Fibroblast of peridontal ligament (primary cell): Measurements from ENCODE around the gene GAP43.
"Not testable (repeated sequence)": the region's sequence is repeated elsewhere in the genome, so short reads cannot be mapped to it uniquely, and the experiment has no call there.

Experiments
- DNase-seq: peaks from one replicate; pipeline ENCODE4 v3.0.0-alpha.2; 2010; ENCODE audit errors: extremely low read depth

GAP43 gene

GRCh38 chr3:115698851-115699591 lies 75.7 kb downstream of the GAP43 start:
- DNase-seq, result no peak

GRCh38 chr3:115699706-115700105 lies 76.4 kb downstream of the GAP43 start:
- peak; percentile 72 for DNase-seq

- no peak for DNase-seq
Measured at GRCh38 chr3:115702598-115702997, 79.3 kb downstream of the GAP43 start.

DNA sequence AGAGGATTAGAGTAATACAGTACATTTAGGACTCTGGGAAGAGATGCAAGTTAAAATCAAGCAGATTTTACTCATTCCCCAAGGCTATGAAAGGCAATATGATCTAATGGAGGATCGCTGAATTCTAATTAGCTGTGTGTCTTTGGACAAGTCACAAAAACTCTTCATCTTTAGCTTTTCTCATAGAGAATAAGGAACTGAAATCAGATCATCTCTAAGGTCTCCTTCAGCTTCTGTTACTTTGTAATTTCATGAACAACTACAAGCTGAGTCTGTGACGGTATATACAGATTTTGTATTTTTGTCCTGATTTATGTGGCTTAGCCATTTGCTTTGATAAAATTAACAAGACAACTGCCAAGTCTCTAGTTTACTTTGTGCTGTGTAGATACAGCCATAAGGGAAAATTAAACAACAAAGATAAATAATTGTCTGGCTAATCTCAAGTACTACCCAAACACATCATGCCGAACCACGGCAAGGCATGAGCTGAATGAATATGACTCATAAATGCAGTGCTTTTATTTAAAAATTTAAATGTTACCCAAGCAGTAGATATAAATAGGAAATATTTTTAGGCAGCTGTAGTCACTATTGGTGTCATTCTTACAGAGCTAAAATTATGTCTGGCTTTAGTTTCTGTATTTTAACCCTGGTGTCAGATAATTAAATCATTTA lies 81.5 kb downstream of the GAP43 start:
- DNase-seq, result peak; percentile 51

- DNase-seq, result peak; percentile 69
Measured at GRCh38 chr3:115706311-115706829, 83.1 kb downstream of the GAP43 start.

GRCh38 chr3:115708540-115708939 lies 85.2 kb downstream of the GAP43 start:
- no peak for DNase-seq

DNA sequence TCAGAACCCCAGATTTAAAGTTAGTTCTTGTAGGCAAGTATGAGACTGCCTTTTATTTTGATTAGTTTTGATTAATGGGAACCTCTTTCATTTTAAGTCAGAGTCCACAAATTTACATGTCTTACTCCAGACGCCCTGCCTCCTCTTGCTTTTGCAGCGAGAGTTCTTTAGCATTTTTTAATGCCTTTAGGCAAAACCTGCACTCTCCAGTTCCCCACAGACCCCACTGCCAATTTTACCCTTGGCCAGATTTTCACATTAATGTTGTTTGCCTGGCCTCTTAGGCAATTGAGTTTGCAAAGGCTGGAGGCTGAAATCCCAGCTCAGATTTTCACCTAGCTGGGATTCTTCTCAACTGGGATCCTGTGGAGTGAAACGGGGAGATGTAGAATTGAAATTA lies 85.8 kb downstream of the GAP43 start:
- no peak for DNase-seq

- no peak for DNase-seq
Measured at GRCh38 chr3:115709931-115710330, 86.6 kb downstream of the GAP43 start.

DNA sequence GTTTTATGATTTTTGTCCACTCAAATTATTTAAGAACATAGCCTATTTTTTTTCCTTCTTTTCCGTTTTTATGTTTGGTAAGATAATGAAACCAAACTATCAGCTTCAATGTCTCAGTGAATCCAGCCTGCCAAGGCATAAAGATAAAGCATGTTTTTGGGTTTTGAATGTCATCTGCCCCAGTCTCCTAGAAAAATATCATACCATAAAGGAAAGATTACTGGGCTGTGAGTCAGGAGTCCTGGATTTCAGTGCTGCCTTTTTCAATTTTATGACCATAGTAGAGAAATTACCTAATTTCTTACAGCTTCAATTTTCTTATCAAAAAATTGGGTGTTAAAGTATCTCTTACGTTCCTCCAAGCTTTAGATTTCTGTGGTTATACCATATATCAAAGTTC lies 87.5 kb downstream of the GAP43 start:
- peak; percentile 50 for DNase-seq

DNA sequence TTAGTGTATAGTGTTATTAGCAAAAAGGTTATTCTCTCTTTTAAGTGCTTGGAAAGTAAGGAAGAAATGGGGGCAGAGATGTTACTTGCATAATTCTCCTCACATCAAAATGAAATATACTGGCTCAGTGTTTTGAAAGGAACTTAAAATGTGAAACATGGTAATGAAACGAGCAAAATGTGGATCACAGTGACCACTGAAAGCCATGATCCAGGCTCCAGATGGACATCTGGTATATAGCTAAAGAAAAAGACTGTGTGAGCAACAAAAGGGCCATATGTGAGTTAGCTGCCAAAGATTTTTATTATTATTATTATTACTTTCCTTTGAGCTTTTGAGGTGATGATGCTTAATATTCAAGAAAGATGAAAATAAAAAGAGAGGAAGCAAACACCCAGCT lies 89.6 kb downstream of the GAP43 start:
- DNase-seq, result no peak

DNA sequence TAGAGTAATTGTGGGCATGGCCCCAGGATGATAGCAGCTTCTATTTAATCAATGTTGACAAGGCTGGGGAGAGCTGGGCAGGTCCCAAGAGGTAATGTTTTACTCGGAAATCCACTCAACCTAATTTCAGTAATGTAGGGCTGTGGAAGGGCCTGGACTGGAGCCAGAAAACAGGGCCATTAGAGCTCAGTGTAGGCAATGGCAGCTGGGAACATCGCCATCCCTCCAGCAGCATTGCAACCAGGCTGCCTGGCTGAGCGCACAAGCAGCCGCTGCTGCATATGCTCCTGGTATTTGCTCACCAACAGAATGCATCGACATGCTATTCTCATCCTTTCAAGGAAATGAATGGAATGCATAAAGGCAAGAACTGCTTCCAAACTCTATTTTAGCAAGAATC lies 90.0 kb downstream of the GAP43 start:
- DNase-seq, result peak; percentile 30

- DNase-seq, result no peak
Measured at GRCh38 chr3:115715241-115715745, 92.0 kb downstream of the GAP43 start.

GRCh38 chr3:115720983-115721382 lies 97.7 kb downstream of the GAP43 start:
- peak; percentile 80 for DNase-seq

- no peak for DNase-seq
Measured at GRCh38 chr3:115725800-115726199, 102.5 kb downstream of the GAP43 start.

GRCh38 chr3:115727135-115727534 lies 103.8 kb downstream of the GAP43 start:
- DNase-seq, result no peak

- DNase-seq, result no peak
Measured at GRCh38 chr3:115728013-115728412, 104.7 kb downstream of the GAP43 start.

DNA sequence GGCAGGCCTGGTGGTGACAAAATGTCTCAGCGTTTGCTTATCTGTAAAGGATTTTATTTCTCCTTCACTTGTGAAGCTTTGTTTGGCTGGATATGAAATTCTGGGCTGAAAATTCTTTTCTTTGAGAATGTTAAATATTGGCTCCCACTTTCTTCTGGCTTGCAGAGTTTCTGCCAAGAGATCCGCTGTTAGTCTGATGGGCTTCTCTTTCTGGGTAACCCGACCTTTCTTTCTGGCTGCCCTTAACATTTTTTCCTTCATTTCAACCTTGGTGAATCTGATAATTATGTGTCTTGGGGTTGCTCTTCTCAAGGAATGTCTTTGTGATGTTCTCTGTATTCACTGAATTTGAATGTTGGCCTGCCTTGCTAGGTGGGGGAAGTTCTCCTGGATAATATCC lies 113.0 kb downstream of the GAP43 start:
- DNase-seq, result not testable (repeated sequence)

DNA sequence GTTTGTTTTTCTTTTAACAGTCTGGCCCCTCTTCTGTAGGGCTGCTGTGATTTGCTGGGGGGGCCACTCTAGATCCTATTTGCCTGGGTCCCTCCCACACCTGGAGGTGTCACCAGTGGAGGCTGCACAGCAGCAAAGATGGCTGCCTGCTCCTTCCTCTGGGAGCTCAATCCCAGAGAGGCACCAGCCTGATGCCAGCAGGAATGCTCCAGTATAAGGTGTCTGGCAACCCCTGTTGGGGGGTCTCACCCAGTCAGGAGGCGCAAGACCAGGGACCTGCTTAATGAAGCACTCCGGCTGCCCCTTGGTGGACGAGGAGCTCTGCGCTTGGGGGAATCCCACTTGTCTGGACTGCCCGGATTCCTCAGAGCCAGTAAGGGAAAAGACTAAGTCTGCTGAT lies 118.3 kb downstream of the GAP43 start:
- no peak for DNase-seq

GRCh38 chr3:115744516-115744915 lies 121.2 kb downstream of the GAP43 start:
- DNase-seq, result not testable (repeated sequence)

DNA sequence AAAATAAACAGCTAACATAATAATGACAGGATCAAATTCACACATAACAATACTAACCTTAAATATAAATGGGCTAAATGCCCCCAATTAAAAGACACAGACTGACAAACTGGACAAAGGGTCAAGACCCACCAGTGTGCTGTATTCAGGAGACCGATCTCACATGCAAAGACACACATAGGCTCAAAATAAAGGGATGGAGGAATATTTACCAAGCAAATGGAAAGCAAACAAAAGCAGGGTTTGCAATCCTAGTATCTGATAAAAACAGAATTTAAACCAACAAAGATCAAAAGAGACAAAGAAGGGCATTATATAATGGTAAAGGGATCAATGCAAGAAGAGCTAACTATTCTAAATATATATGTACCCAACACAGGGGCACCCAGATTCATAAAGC lies 129.7 kb downstream of the GAP43 start:
- DNase-seq, result not testable (repeated sequence)

DNA sequence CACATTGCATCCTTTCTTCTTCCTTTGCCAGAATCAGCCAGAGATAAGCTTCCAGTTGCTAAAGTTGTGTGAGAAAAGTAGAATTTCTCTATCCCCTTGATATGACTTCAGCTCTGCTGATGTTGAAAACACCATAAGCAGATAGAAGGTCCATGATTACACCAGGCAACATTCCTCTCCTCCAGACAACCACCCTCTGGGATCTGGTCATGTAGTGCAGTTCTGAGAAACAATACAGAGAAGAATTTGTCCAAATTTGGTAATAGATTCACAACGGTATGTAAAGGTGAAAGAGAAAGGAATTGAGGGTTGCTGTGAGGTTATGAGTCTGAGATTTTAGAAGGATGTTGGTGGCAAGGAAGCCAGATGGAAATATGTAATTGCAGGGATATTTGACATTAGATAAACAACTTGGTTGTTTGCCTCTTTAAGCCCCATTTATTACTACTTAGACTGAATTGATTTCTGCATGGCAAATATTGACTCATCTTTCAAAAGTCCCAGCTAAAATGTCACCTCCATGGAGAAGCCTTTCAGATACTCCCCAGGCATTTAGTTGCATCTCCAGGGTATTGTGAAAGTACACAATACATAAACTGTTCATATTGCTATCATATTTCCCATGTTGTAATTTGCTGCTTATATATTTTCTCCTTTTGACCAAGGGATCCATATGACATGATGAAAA lies 134.9 kb downstream of the GAP43 start:
- DNase-seq, result no peak

GRCh38 chr3:115760716-115761115 lies 137.4 kb downstream of the GAP43 start:
- DNase-seq, result no peak
